K562 (cell line): ENCODE measurements around the gene MACF1.
A peak's percentile ranks its signal among the peaks of the same experiment; 100 is the strongest.

Experiments
- ETV6 ChIP-seq, 3 experiments: fragments of 150-350 bp in 1 of 3; sonication (generic) in 1 of 3; formaldehyde crosslinking in 1 of 3; IDR thresholded peaks; 2 replicates each; pipeline versions ENCODE4 v1.6.1 to v1.8.0; 2014 to 2022; ENCODE audit warnings: borderline replicate concordance in 2 of 3, low read depth in 2 of 3, antibody characterized with exemption in 1 of 3, low read length in 1 of 3, mild to moderate bottlenecking in 1 of 3, missing genetic modification reagents in 1 of 3
- L3MBTL2 ChIP-seq: fragments of 450-650 bp; IDR thresholded peaks from 2 replicates; pipeline ENCODE4 v1.6.1; 2016; ENCODE audit warnings: mild to moderate bottlenecking, moderate library complexity
- NRF1 ChIP-seq, 2 experiments: fragments of 450-650 bp; IDR thresholded peaks in 1 of 2; conservative IDR thresholded peaks in 1 of 2; 2 replicates each; pipeline ENCODE4 v1.6.1; 2014; ENCODE audit warnings: mild to moderate bottlenecking in 2 of 2
- POLR2A ChIP-seq: fragments of 450-650 bp; conservative IDR thresholded peaks from 2 replicates; pipeline ENCODE4 v1.6.1; 2016
- RFX7 ChIP-seq: fragments of 250-450 bp; sonication (Bioruptor Pico); IDR thresholded peaks from 2 replicates; pipeline ENCODE4 v1.5.1; 2021; ENCODE audit warnings: mild to moderate bottlenecking
- SIN3A ChIP-seq, 2 experiments: fragments of 150-350 bp in 1 of 2; IDR thresholded peaks; 2 replicates each; pipeline ENCODE4 v1.6.1; 2011 to 2016; ENCODE audit warnings: borderline replicate concordance in 2 of 2, low read depth in 2 of 2, low read length in 2 of 2, mild to moderate bottlenecking in 2 of 2, moderate library complexity in 2 of 2; ENCODE audit not compliant: control insufficient read depth in 1 of 2
- SP1 ChIP-seq: sonication (generic); formaldehyde crosslinking; IDR thresholded peaks from 2 replicates; pipeline ENCODE4 v1.8.1; 2022; ENCODE audit warnings: mild to moderate bottlenecking, missing genetic modification reagents
- STAG1 ChIP-seq: sonication (generic); formaldehyde crosslinking; IDR thresholded peaks from 2 replicates; pipeline ENCODE4 v1.5.0; 2020; ENCODE audit warnings: missing genetic modification reagents, borderline replicate concordance
- ZNF232 ChIP-seq: sonication (generic); formaldehyde crosslinking; IDR thresholded peaks from 2 replicates; pipeline ENCODE4 v1.8.0; 2022; ENCODE audit warnings: mild to moderate bottlenecking, missing genetic modification reagents
- TF ChIP-seq, protein P1 (sequence below), 2 experiments: fragments of 450-650 bp in 1 of 2; sonication (generic) in 1 of 2; formaldehyde crosslinking in 1 of 2; IDR thresholded peaks in 1 of 2; conservative IDR thresholded peaks in 1 of 2; 2 replicates each; pipeline versions ENCODE4 v1.6.1 to v1.8.1; 2016 to 2023; ENCODE audit warnings: mild to moderate bottlenecking in 2 of 2, moderate library complexity in 2 of 2, inconsistent platforms in 1 of 2, missing genetic modification reagents in 1 of 2
- TF ChIP-seq, protein P2 (sequence below), 3 experiments: IDR thresholded peaks in 2 of 3; conservative IDR thresholded peaks in 1 of 3; 2 replicates each; pipeline ENCODE4 v1.5.1; 2011 to 2012; ENCODE audit warnings: low read length in 3 of 3, mild to moderate bottlenecking in 3 of 3, control low read depth in 2 of 3, improper control_type of control experiment in 1 of 3, inconsistent platforms in 1 of 3, low read depth in 1 of 3, mixed read lengths in 1 of 3, moderate library complexity in 1 of 3; ENCODE audit not compliant: insufficient read depth in 2 of 3
- TF ChIP-seq, protein P3 (sequence below): fragments of 450-650 bp; IDR thresholded peaks from 2 replicates; pipeline ENCODE4 v1.6.1; 2016

DNA sequence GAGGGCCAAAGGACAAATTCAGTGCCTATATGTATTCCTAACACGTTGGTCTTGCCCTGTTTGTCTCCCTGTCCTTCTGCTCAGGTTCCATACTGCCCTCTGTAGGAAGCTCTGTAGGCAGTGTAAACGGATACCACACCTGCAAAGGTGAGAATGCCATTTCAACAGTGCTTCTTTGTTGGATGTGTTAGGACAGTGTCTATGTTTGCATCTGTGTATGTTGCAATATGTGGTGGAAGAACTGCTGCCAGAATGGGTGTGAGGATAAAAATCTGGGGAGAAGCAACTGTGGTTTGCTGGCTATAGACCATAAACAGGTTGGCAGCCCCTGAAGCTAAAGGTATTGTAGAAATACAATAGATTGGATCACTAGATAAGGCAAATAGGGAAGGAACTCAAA lies 173.9 kb downstream of the MACF1 start:
- TF ChIP-seq POLR2A = no peak
- TF ChIP-seq NRF1 (conservative IDR thresholded peaks at IDR 0.05 in 1 of 2, IDR thresholded peaks at IDR 0.05 in 1 of 2) = no peak
- no peak for TF ChIP-seq ZNF232 (CRISPR knock-in tag)
- TF ChIP-seq, protein P1, sequence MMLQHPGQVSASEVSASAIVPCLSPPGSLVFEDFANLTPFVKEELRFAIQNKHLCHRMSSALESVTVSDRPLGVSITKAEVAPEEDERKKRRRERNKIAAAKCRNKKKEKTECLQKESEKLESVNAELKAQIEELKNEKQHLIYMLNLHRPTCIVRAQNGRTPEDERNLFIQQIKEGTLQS (IDR thresholded peaks at IDR 0.05) = no peak
- TF ChIP-seq, protein P1 (CRISPR knock-in tag; conservative IDR thresholded peaks at IDR 0.05) = no peak
- no peak for TF ChIP-seq ETV6 (IDR thresholded peaks at IDR 0.05; ENCODE audit: borderline replicate concordance in 1 of 2, low read depth in 2 of 2, low read length in 1 of 2)
- no peak for TF ChIP-seq ETV6 (CRISPR knock-in tag; IDR thresholded peaks at IDR 0.05; ENCODE audit: borderline replicate concordance)
- TF ChIP-seq SP1 (CRISPR knock-in tag) = no peak
- TF ChIP-seq, protein P2, sequence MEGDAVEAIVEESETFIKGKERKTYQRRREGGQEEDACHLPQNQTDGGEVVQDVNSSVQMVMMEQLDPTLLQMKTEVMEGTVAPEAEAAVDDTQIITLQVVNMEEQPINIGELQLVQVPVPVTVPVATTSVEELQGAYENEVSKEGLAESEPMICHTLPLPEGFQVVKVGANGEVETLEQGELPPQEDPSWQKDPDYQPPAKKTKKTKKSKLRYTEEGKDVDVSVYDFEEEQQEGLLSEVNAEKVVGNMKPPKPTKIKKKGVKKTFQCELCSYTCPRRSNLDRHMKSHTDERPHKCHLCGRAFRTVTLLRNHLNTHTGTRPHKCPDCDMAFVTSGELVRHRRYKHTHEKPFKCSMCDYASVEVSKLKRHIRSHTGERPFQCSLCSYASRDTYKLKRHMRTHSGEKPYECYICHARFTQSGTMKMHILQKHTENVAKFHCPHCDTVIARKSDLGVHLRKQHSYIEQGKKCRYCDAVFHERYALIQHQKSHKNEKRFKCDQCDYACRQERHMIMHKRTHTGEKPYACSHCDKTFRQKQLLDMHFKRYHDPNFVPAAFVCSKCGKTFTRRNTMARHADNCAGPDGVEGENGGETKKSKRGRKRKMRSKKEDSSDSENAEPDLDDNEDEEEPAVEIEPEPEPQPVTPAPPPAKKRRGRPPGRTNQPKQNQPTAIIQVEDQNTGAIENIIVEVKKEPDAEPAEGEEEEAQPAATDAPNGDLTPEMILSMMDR (IDR thresholded peaks at IDR 0.05 in 2 of 3, conservative IDR thresholded peaks at IDR 0.05 in 1 of 3; ENCODE audit: insufficient read depth in 2 of 3, low read depth in 1 of 3, low read length in 3 of 3) = peak; percentile 35 to 57 (median 53); a peak in 5 of 6 replicates
- TF ChIP-seq SIN3A (IDR thresholded peaks at IDR 0.05; ENCODE audit: borderline replicate concordance in 2 of 2, control insufficient read depth in 1 of 2, low read depth in 2 of 2, low read length in 2 of 2) = no peak
- TF ChIP-seq STAG1 (CRISPR knock-in tag) = no peak
- no peak for TF ChIP-seq RFX7
- TF ChIP-seq L3MBTL2 = no peak
- TF ChIP-seq, protein P3, sequence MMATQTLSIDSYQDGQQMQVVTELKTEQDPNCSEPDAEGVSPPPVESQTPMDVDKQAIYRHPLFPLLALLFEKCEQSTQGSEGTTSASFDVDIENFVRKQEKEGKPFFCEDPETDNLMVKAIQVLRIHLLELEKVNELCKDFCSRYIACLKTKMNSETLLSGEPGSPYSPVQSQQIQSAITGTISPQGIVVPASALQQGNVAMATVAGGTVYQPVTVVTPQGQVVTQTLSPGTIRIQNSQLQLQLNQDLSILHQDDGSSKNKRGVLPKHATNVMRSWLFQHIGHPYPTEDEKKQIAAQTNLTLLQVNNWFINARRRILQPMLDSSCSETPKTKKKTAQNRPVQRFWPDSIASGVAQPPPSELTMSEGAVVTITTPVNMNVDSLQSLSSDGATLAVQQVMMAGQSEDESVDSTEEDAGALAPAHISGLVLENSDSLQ = no peak
